ENCODE data around the gene CRISPLD2. TPM values are rescaled to one million over a fixed set of nuclear protein-coding genes. Genes with fewer than 3 reads are reported as not detected.

The CRISPLD2 gene
- total RNA-seq, 5 donors from 2014 or later (not counting 1 experiment from before 2014, with no cell fraction given), result 0.76 to 2.8 (median 1.8) TPM

GRCh38 chr16:84834403-84834772 is 14.6 kb downstream of the CRISPLD2 start:
- Histone ChIP-seq H3K27me3 (replicated peaks in 1 of 2; ENCODE audit: control insufficient read depth in 2 of 2, extremely low read depth in 1 of 2, insufficient read depth in 2 of 2, low read length in 1 of 2) (peaks cover 2 to 35% of the 10 kb centered on the region in 2 experiments), H3K4me3 (ENCODE audit: control insufficient read depth in 1 of 2, extremely low read depth in 1 of 2, low read length in 1 of 2) (no peak overlapping the region), H3K36me3 (ENCODE audit: control insufficient read depth in 2 of 2, extremely low read depth in 1 of 2, insufficient read depth in 1 of 2, low read length in 1 of 2) (no peaks in the 10 kb centered on the region), H3K9me3 (no peaks in the 10 kb centered on the region), H3K27ac (ENCODE audit: low read length) (no peak overlapping the region), H3K4me1 (ENCODE audit: control insufficient read depth in 1 of 2, extremely low read depth in 1 of 2, insufficient read depth in 2 of 2, low read length in 2 of 2) (no peaks in the 10 kb centered on the region)
- no peaks in the 10 kb centered on the region for H3K9me3 Mint-ChIP-seq
- H3K4me3 Mint-ChIP-seq, result no peak overlapping the region
- H3K27me3 Mint-ChIP-seq, result peaks cover 0 to 9% of the 10 kb centered on the region in 2 donors
- no peak for ATAC-seq (replicated peaks in 1 of 4)
- 82% methylated on average over 3 of the region's 6 CpGs for WGBS (ENCODE audit: insufficient coverage)
- no peaks in the 10 kb centered on the region for H3K4me1 Mint-ChIP-seq
- ChIA-PET CTCF (no interaction called here), POLR2A (no interaction called here)
- H3K36me3 Mint-ChIP-seq, result no peaks in the 10 kb centered on the region
- H3K27ac Mint-ChIP-seq, result no peak overlapping the region
- no peak for DNase-seq

GRCh38 chr16:84836234-84836647 is 16.5 kb downstream of the CRISPLD2 start:
- POLR2A ChIA-PET, result no interaction called here
- H3K9me3 Mint-ChIP-seq, result no peaks in the 10 kb centered on the region

GRCh38 chr16:84836967-84837366 is 17.2 kb downstream of the CRISPLD2 start:
- ChIA-PET CTCF (no interaction called here), POLR2A (no interaction called here)
- H3K27ac Mint-ChIP-seq, result no peak overlapping the region
- H3K36me3 ChIP-seq (ENCODE audit: control insufficient read depth in 2 of 2, extremely low read depth in 1 of 2, insufficient read depth in 1 of 2, low read length in 1 of 2), result no peaks in the 10 kb centered on the region
- DNase-seq (no peak), ATAC-seq (replicated peaks in 1 of 4) (no peak)
- H3K27me3 ChIP-seq (replicated peaks in 1 of 2; ENCODE audit: control insufficient read depth in 2 of 2, extremely low read depth in 1 of 2, insufficient read depth in 2 of 2, low read length in 1 of 2), result peaks cover 0 to 41% of the 10 kb centered on the region in 2 experiments
- H3K36me3 Mint-ChIP-seq, result no peaks in the 10 kb centered on the region
- H3K27me3 Mint-ChIP-seq, result peaks cover 16 to 22% of the 10 kb centered on the region in 2 donors
- no peak overlapping the region for H3K4me3 ChIP-seq (ENCODE audit: control insufficient read depth in 1 of 2, extremely low read depth in 1 of 2, low read length in 1 of 2)
- no peaks in the 10 kb centered on the region for H3K9me3 ChIP-seq
- peaks cover 0 to 3% of the 10 kb centered on the region in 2 experiments for H3K4me1 ChIP-seq (ENCODE audit: control insufficient read depth in 1 of 2, extremely low read depth in 1 of 2, insufficient read depth in 2 of 2, low read length in 2 of 2)
- H3K9me3 Mint-ChIP-seq, result no peaks in the 10 kb centered on the region
- no peak overlapping the region for H3K27ac ChIP-seq (ENCODE audit: low read length)
- no peak overlapping the region for H3K4me3 Mint-ChIP-seq
- 85% methylated on average over 5 of the region's 12 CpGs for WGBS (ENCODE audit: insufficient coverage)
- peaks cover 1 to 5% (median 4%) of the 10 kb centered on the region in 3 donors for H3K4me1 Mint-ChIP-seq

More at GRCh38 chr16:84836234-84836647, 16.5 kb downstream of the CRISPLD2 start:
- H3K27me3 Mint-ChIP-seq, result peaks cover 12 to 16% of the 10 kb centered on the region in 2 donors
- H3K4me1 ChIP-seq (ENCODE audit: control insufficient read depth in 1 of 2, extremely low read depth in 1 of 2, insufficient read depth in 2 of 2, low read length in 2 of 2), result no peaks in the 10 kb centered on the region
- no peak overlapping the region for H3K4me3 ChIP-seq (ENCODE audit: control insufficient read depth in 1 of 2, extremely low read depth in 1 of 2, low read length in 1 of 2)
- no peaks in the 10 kb centered on the region for H3K36me3 ChIP-seq (ENCODE audit: control insufficient read depth in 2 of 2, extremely low read depth in 1 of 2, insufficient read depth in 1 of 2, low read length in 1 of 2)
- peaks cover 0 to 33% of the 10 kb centered on the region in 2 experiments for H3K27me3 ChIP-seq (replicated peaks in 1 of 2; ENCODE audit: control insufficient read depth in 2 of 2, extremely low read depth in 1 of 2, insufficient read depth in 2 of 2, low read length in 1 of 2)
- DNase-seq, result no peak
- 36% methylated on average over 10 of the region's 16 CpGs for WGBS (ENCODE audit: insufficient coverage)
- H3K27ac Mint-ChIP-seq, result no peak overlapping the region
- H3K4me1 Mint-ChIP-seq, result peaks cover 0 to 2% (median under 1%) of the 10 kb centered on the region in 3 donors
- no peaks in the 10 kb centered on the region for H3K9me3 ChIP-seq
- CTCF ChIA-PET, result no interaction called here
- no peak overlapping the region for H3K27ac ChIP-seq (ENCODE audit: low read length)
- H3K4me3 Mint-ChIP-seq, result no peak overlapping the region
- ATAC-seq (replicated peaks in 1 of 4), result no peak
- no peaks in the 10 kb centered on the region for H3K36me3 Mint-ChIP-seq

GRCh38 chr16:84838383-84838948 is 18.7 kb downstream of the CRISPLD2 start:
- peaks cover 16 to 26% of the 10 kb centered on the region in 2 donors for H3K27me3 Mint-ChIP-seq
- CTCF ChIA-PET, result no interaction called here

GRCh38 chr16:84839054-84839453 is 19.3 kb downstream of the CRISPLD2 start:
- ATAC-seq (replicated peaks in 1 of 4), result no peak

More at GRCh38 chr16:84838383-84838948, 18.7 kb downstream of the CRISPLD2 start:
- ATAC-seq (replicated peaks in 1 of 4), result no peak
- Mint-ChIP-seq H3K4me3 (no peak overlapping the region), H3K27ac (no peak overlapping the region), H3K36me3 (no peaks in the 10 kb centered on the region), H3K4me1 (peaks cover 6 to 16% (median 10%) of the 10 kb centered on the region in 3 donors), H3K9me3 (no peaks in the 10 kb centered on the region)
- WGBS (ENCODE audit: insufficient coverage), result 81% methylated on average over 18 of the region's 19 CpGs
- Histone ChIP-seq H3K27me3 (replicated peaks in 1 of 2; ENCODE audit: control insufficient read depth in 2 of 2, extremely low read depth in 1 of 2, insufficient read depth in 2 of 2, low read length in 1 of 2) (peaks cover 0 to 48% of the 10 kb centered on the region in 2 experiments), H3K4me3 (ENCODE audit: control insufficient read depth in 1 of 2, extremely low read depth in 1 of 2, low read length in 1 of 2) (no peak overlapping the region), H3K9me3 (no peaks in the 10 kb centered on the region), H3K36me3 (ENCODE audit: control insufficient read depth in 2 of 2, extremely low read depth in 1 of 2, insufficient read depth in 1 of 2, low read length in 1 of 2) (no peaks in the 10 kb centered on the region), H3K27ac (ENCODE audit: low read length) (no peak overlapping the region), H3K4me1 (ENCODE audit: control insufficient read depth in 1 of 2, extremely low read depth in 1 of 2, insufficient read depth in 2 of 2, low read length in 2 of 2) (peaks cover under 1 to 9% of the 10 kb centered on the region in 2 experiments)
- no peak for DNase-seq
- POLR2A ChIA-PET, result interaction anchor here in 1 of 2 donors (0.6 kb wide), 1 partner anchor 82 kb away, joined by 3 read pairs; no protein-coding TSS in a partner anchor

GRCh38 chr16:84839956-84840355 is 20.2 kb downstream of the CRISPLD2 start:
- no peak for DNase-seq
- no peaks in the 10 kb centered on the region for H3K9me3 ChIP-seq
- Mint-ChIP-seq H3K36me3 (no peaks in the 10 kb centered on the region), H3K4me3 (no peak overlapping the region), H3K4me1 (peaks cover 7 to 17% (median 11%) of the 10 kb centered on the region in 3 donors), H3K27ac (no peak overlapping the region), H3K9me3 (no peaks in the 10 kb centered on the region), H3K27me3 (peaks cover 19 to 32% of the 10 kb centered on the region in 2 donors)
- no peaks in the 10 kb centered on the region for H3K36me3 ChIP-seq (ENCODE audit: control insufficient read depth in 2 of 2, extremely low read depth in 1 of 2, insufficient read depth in 1 of 2, low read length in 1 of 2)
- H3K4me1 ChIP-seq (ENCODE audit: control insufficient read depth in 1 of 2, extremely low read depth in 1 of 2, insufficient read depth in 2 of 2, low read length in 2 of 2), result peaks cover 2 to 14% of the 10 kb centered on the region in 2 experiments
- no peak overlapping the region for H3K4me3 ChIP-seq (ENCODE audit: control insufficient read depth in 1 of 2, extremely low read depth in 1 of 2, low read length in 1 of 2)
- no peak overlapping the region for H3K27ac ChIP-seq (ENCODE audit: low read length)
- ChIA-PET POLR2A (no interaction called here), CTCF (interaction anchor here (0.6 to 1.2 kb wide), 3 partner anchors 8 to 86 kb away, joined by 3 to 4 read pairs (median 4); no protein-coding TSS in a partner anchor)
- ATAC-seq (replicated peaks in 1 of 4), result no peak
- 78% methylated on average over 3 of the region's 7 CpGs for WGBS (ENCODE audit: insufficient coverage)
- peaks cover 0 to 52% of the 10 kb centered on the region in 2 experiments for H3K27me3 ChIP-seq (replicated peaks in 1 of 2; ENCODE audit: control insufficient read depth in 2 of 2, extremely low read depth in 1 of 2, insufficient read depth in 2 of 2, low read length in 1 of 2)

More at GRCh38 chr16:84839054-84839453, 19.3 kb downstream of the CRISPLD2 start:
- 54% methylated on average over 4 of the region's 7 CpGs for whole genome bisulfite sequencing (ENCODE audit: insufficient coverage)
- Histone ChIP-seq H3K36me3 (ENCODE audit: control insufficient read depth in 2 of 2, extremely low read depth in 1 of 2, insufficient read depth in 1 of 2, low read length in 1 of 2) (no peaks in the 10 kb centered on the region), H3K4me1 (ENCODE audit: control insufficient read depth in 1 of 2, extremely low read depth in 1 of 2, insufficient read depth in 2 of 2, low read length in 2 of 2) (peaks cover 2 to 13% of the 10 kb centered on the region in 2 experiments), H3K27ac (ENCODE audit: low read length) (no peak overlapping the region), H3K4me3 (ENCODE audit: control insufficient read depth in 1 of 2, extremely low read depth in 1 of 2, low read length in 1 of 2) (no peak overlapping the region), H3K9me3 (no peaks in the 10 kb centered on the region), H3K27me3 (replicated peaks in 1 of 2; ENCODE audit: control insufficient read depth in 2 of 2, extremely low read depth in 1 of 2, insufficient read depth in 2 of 2, low read length in 1 of 2) (peaks cover 0 to 51% of the 10 kb centered on the region in 2 experiments)
- peaks cover 18 to 26% of the 10 kb centered on the region in 2 donors for H3K27me3 Mint-ChIP-seq
- H3K27ac Mint-ChIP-seq, result no peak overlapping the region
- ChIA-PET POLR2A (no interaction called here), CTCF (interaction anchor here in 1 of 2 donors (0.6 to 1.2 kb wide), 2 partner anchors 7 to 85 kb away, joined by 3 to 4 read pairs; no protein-coding TSS in a partner anchor)
- H3K4me1 Mint-ChIP-seq, result peaks cover 7 to 17% (median 11%) of the 10 kb centered on the region in 3 donors
- no peak overlapping the region for H3K4me3 Mint-ChIP-seq
- H3K9me3 Mint-ChIP-seq, result no peaks in the 10 kb centered on the region
- no peak for DNase-seq
- no peaks in the 10 kb centered on the region for H3K36me3 Mint-ChIP-seq
